Neural cell (in vitro differentiated cells): ENCODE data around the gene EPC1.

ENCODE experiments used
- EP300 ChIP-seq: fragments of 450-650 bp; conservative IDR thresholded peaks from 2 replicates; pipeline ENCODE4 v1.6.1; 2014; ENCODE audit warnings: antibody characterized with exemption, mild to moderate bottlenecking, moderate library complexity; ENCODE audit not compliant: poor library complexity, severe bottlenecking
- EZH2 ChIP-seq: fragments of 200-600, 300-800 bp; shearing (Covaris generic), sonication (generic); IDR thresholded peaks from 2 replicates; pipeline ENCODE4 v1.6.1; 2014; ENCODE audit warnings: antibody characterized with exemption, low read length, borderline replicate concordance, mild to moderate bottlenecking; ENCODE audit not compliant: insufficient read depth, poor library complexity, severe bottlenecking
- MXI1 ChIP-seq: fragments of 450-650 bp; conservative IDR thresholded peaks from 2 replicates; pipeline ENCODE4 v1.6.1; 2014; ENCODE audit warnings: antibody characterized with exemption, mild to moderate bottlenecking; ENCODE audit not compliant: poor library complexity, severe bottlenecking
- POLR2AphosphoS5 ChIP-seq: IDR thresholded peaks from 2 replicates; pipeline ENCODE4 v1.6.1; 2012
- SMC3 ChIP-seq: fragments of 450-650 bp; conservative IDR thresholded peaks from 2 replicates; pipeline ENCODE4 v1.6.1; 2014; ENCODE audit warnings: antibody characterized with exemption, mild to moderate bottlenecking, moderate library complexity; ENCODE audit not compliant: poor library complexity
- TF ChIP-seq, protein P1 (sequence below): fragments of 450-650 bp; IDR thresholded peaks from 2 replicates; pipeline ENCODE4 v1.5.1; 2014; ENCODE audit warnings: antibody characterized with exemption, mild to moderate bottlenecking, moderate library complexity; ENCODE audit not compliant: poor library complexity, severe bottlenecking

DNA sequence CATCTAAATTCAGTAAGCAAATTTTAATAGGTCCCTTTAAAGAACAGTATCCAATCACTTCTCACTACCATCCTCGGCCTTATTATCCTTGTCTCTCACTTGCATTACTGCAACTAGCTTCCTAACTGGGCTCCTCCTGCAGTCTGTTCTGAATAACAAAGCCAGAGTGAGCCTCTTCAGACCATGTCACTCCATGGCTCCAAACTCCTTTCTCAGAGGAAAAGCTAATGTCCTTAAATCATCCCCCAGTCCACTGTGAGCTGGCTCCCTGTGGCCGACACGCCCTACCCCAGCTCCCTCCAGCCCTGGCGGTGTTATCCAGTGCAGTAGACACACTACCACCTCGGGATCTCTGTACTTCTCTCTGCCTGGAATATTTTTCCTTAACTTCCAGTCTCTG is 80.0 kb downstream of the EPC1 start:
- TF ChIP-seq SMC3 = no peak
- TF ChIP-seq, protein P1, sequence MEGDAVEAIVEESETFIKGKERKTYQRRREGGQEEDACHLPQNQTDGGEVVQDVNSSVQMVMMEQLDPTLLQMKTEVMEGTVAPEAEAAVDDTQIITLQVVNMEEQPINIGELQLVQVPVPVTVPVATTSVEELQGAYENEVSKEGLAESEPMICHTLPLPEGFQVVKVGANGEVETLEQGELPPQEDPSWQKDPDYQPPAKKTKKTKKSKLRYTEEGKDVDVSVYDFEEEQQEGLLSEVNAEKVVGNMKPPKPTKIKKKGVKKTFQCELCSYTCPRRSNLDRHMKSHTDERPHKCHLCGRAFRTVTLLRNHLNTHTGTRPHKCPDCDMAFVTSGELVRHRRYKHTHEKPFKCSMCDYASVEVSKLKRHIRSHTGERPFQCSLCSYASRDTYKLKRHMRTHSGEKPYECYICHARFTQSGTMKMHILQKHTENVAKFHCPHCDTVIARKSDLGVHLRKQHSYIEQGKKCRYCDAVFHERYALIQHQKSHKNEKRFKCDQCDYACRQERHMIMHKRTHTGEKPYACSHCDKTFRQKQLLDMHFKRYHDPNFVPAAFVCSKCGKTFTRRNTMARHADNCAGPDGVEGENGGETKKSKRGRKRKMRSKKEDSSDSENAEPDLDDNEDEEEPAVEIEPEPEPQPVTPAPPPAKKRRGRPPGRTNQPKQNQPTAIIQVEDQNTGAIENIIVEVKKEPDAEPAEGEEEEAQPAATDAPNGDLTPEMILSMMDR = no peak
- TF ChIP-seq POLR2AphosphoS5 = no peak
- TF ChIP-seq MXI1 = no peak
- no peak for TF ChIP-seq EP300
- TF ChIP-seq EZH2 = no peak
